Measurements from ENCODE around the gene GPR84. TPM values are rescaled to one million over a fixed set of nuclear protein-coding genes. Genes with fewer than 3 reads are reported as not detected.
A peak's percentile ranks its signal among the peaks of the same experiment; 100 is the strongest.

GPR84 gene
- total and polyA plus RNA-seq, 2 of the 13 experiments (the other 11 are each of a cell fraction or from before 2014, with no cell fraction given): not detected

- TF ChIP-seq, protein P1, sequence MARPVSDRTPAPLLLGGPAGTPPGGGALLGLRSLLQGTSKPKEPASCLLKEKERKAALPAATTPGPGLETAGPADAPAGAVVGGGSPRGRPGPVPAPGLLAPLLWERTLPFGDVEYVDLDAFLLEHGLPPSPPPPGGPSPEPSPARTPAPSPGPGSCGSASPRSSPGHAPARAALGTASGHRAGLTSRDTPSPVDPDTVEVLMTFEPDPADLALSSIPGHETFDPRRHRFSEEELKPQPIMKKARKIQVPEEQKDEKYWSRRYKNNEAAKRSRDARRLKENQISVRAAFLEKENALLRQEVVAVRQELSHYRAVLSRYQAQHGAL (CRISPR knock-in tag; IDR thresholded peaks at IDR 0.05; ENCODE audit: not compliant biosample characterization): no peak
- TF ChIP-seq, protein P2, sequence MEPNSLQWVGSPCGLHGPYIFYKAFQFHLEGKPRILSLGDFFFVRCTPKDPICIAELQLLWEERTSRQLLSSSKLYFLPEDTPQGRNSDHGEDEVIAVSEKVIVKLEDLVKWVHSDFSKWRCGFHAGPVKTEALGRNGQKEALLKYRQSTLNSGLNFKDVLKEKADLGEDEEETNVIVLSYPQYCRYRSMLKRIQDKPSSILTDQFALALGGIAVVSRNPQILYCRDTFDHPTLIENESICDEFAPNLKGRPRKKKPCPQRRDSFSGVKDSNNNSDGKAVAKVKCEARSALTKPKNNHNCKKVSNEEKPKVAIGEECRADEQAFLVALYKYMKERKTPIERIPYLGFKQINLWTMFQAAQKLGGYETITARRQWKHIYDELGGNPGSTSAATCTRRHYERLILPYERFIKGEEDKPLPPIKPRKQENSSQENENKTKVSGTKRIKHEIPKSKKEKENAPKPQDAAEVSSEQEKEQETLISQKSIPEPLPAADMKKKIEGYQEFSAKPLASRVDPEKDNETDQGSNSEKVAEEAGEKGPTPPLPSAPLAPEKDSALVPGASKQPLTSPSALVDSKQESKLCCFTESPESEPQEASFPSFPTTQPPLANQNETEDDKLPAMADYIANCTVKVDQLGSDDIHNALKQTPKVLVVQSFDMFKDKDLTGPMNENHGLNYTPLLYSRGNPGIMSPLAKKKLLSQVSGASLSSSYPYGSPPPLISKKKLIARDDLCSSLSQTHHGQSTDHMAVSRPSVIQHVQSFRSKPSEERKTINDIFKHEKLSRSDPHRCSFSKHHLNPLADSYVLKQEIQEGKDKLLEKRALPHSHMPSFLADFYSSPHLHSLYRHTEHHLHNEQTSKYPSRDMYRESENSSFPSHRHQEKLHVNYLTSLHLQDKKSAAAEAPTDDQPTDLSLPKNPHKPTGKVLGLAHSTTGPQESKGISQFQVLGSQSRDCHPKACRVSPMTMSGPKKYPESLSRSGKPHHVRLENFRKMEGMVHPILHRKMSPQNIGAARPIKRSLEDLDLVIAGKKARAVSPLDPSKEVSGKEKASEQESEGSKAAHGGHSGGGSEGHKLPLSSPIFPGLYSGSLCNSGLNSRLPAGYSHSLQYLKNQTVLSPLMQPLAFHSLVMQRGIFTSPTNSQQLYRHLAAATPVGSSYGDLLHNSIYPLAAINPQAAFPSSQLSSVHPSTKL (CRISPR knock-in tag; IDR thresholded peaks at IDR 0.05): 0 out of 2 replicates have a peak, but pooled peaks have one; percentile 22
- TF ChIP-seq TFAP4 (IDR thresholded peaks at IDR 0.05; ENCODE audit: borderline replicate concordance, low read depth): peak; percentile 46; the same call in 1 of the 2 replicates
- no peak for TF ChIP-seq ZNF570 (CRISPR knock-in tag; IDR thresholded peaks at IDR 0.05; ENCODE audit: borderline replicate concordance)
- 0 out of 2 replicates have a peak, but pooled peaks have one; percentile 30 for TF ChIP-seq KDM3A (CRISPR knock-in tag; IDR thresholded peaks at IDR 0.05; ENCODE audit: low read depth)
- no peak for TF ChIP-seq ZFY (CRISPR knock-in tag; IDR thresholded peaks at IDR 0.05)
- no peak for TF ChIP-seq IRF9 (CRISPR knock-in tag; IDR thresholded peaks at IDR 0.05; ENCODE audit: borderline replicate concordance)
- TF ChIP-seq HIC2 (CRISPR knock-in tag; IDR thresholded peaks at IDR 0.05; ENCODE audit: low read depth): no peak
- TF ChIP-seq CBFB (CRISPR knock-in tag; IDR thresholded peaks at IDR 0.05): no peak
- TF ChIP-seq BRF2 (CRISPR knock-in tag; IDR thresholded peaks at IDR 0.05): no peak
Measured at GRCh38 chr12:54368709-54369596, 4.7 kb upstream of the GPR84 start (continued).
